ENCODE results near the gene XRCC5. TPM values are rescaled to one million over a fixed set of nuclear protein-coding genes. Genes with fewer than 3 reads are reported as not detected.

The XRCC5 gene
- total RNA-seq, 1 experiment from 2014 or later = 424 TPM

DNA sequence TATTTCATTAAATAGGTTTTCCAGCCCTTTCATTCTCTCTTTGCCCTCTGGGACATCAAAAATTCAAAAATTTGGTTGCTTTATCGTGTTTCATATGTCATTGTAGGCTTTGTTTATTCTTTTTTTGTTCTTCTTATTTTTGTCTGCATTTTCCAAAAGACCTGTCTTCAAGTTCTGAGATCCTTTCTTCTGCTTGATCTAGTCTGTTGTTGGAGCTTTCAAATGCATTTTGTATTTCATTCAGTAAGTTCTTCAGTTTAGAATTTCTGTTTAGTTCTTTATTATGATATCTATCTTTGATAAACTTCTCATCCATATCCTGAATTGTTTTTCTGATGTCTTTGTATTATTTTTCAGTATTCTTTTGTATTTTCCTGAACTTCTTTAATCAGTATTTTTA is 123.6 kb downstream of the XRCC5 start:
- intact Hi-C loops (cut with micrococcal nuclease) = no loop called here
- ChIA-PET POLR2A (no interaction called here), CTCF (no interaction called here), RAD21 (ENCODE audit: low non-redundant PET in 1 of 2, low total read pairs in 2 of 2, uncharacterized antibody in 2 of 2, unreplicated experiment in 2 of 2) (no interaction called here)
- TF ChIP-seq ATF3 (IDR thresholded peaks at IDR 0.05) = no peak
- TF ChIP-seq POLR2A (IDR thresholded peaks at IDR 0.05; ENCODE audit: borderline replicate concordance, extremely low read depth, insufficient read depth, insufficient read length) = no peak
- TF ChIP-seq MAX (IDR thresholded peaks at IDR 0.05) = no peak
- TF ChIP-seq SRF (IDR thresholded peaks at IDR 0.05; ENCODE audit: low read depth) = no peak
- no peak for TF ChIP-seq JUND (IDR thresholded peaks at IDR 0.05)
- no peak for TF ChIP-seq POLR2AphosphoS5 (IDR thresholded peaks at IDR 0.05; ENCODE audit: low read depth, low read length)
- TF ChIP-seq EZH2phosphoT487 (IDR thresholded peaks at IDR 0.05; ENCODE audit: borderline replicate concordance) = no peak
- no peak for TF ChIP-seq TCF7L2 (IDR thresholded peaks at IDR 0.05; ENCODE audit: borderline replicate concordance, extremely low read depth, insufficient read depth, insufficient read length)
- no peak for TF ChIP-seq REST (IDR thresholded peaks at IDR 0.05; ENCODE audit: low read depth)
- no peak for TF ChIP-seq SP1 (IDR thresholded peaks at IDR 0.05; ENCODE audit: low read depth)
- no peak for TF ChIP-seq ZBTB33 (IDR thresholded peaks at IDR 0.05; ENCODE audit: extremely low read depth, insufficient replicate concordance, low read length)
- TF ChIP-seq ZFX (IDR thresholded peaks at IDR 0.05) = no peak
- no peak for TF ChIP-seq SIN3A (IDR thresholded peaks at IDR 0.05; ENCODE audit: low read depth)
- TF ChIP-seq, protein P1, sequence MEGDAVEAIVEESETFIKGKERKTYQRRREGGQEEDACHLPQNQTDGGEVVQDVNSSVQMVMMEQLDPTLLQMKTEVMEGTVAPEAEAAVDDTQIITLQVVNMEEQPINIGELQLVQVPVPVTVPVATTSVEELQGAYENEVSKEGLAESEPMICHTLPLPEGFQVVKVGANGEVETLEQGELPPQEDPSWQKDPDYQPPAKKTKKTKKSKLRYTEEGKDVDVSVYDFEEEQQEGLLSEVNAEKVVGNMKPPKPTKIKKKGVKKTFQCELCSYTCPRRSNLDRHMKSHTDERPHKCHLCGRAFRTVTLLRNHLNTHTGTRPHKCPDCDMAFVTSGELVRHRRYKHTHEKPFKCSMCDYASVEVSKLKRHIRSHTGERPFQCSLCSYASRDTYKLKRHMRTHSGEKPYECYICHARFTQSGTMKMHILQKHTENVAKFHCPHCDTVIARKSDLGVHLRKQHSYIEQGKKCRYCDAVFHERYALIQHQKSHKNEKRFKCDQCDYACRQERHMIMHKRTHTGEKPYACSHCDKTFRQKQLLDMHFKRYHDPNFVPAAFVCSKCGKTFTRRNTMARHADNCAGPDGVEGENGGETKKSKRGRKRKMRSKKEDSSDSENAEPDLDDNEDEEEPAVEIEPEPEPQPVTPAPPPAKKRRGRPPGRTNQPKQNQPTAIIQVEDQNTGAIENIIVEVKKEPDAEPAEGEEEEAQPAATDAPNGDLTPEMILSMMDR (IDR thresholded peaks at IDR 0.05 in 2 of 3, conservative IDR thresholded peaks at IDR 0.05 in 1 of 3; ENCODE audit: borderline replicate concordance in 1 of 3, insufficient read depth in 1 of 3, low read depth in 2 of 3, low read length in 2 of 3) = no peak
- TF ChIP-seq YY1 (IDR thresholded peaks at IDR 0.05; ENCODE audit: extremely low read depth, insufficient replicate concordance, low read depth, low read length) = no peak
- no peak for TF ChIP-seq EZH2 (IDR thresholded peaks at IDR 0.05)
- no peak for TF ChIP-seq RAD21 (IDR thresholded peaks at IDR 0.05; ENCODE audit: low read depth)
- no peaks in the 10 kb centered on the region for H3K36me3 ChIP-seq (ENCODE audit: control insufficient read depth in 1 of 2, insufficient read depth in 2 of 2, low read length in 2 of 2)
- H3K4me3 ChIP-seq (replicated peaks in 1 of 2; ENCODE audit: low read depth in 1 of 2, low read length in 2 of 2) = no peak overlapping the region
- H3K4me2 ChIP-seq (ENCODE audit: low read length) = no peak overlapping the region
- no peaks in the 10 kb centered on the region for H4K20me1 ChIP-seq (ENCODE audit: insufficient read depth)
- no peaks in the 10 kb centered on the region for H3K4me1 ChIP-seq (ENCODE audit: control insufficient read depth in 1 of 2, insufficient read depth in 2 of 2, low read length in 2 of 2)
- no peak overlapping the region for H3K27ac ChIP-seq (ENCODE audit: low read depth, low read length)
- H3K9ac ChIP-seq (ENCODE audit: low read length) = no peak overlapping the region
- H3K79me2 ChIP-seq (ENCODE audit: insufficient read depth, low read length) = no peaks in the 10 kb centered on the region
- H3K27me3 ChIP-seq (ENCODE audit: insufficient read depth, low read length) = no peaks in the 10 kb centered on the region
- no peaks in the 10 kb centered on the region for H3K9me2 ChIP-seq (ENCODE audit: insufficient read depth)
- no peaks in the 10 kb centered on the region; a peak in 2 of 4 replicates for H3K9me3 ChIP-seq (ENCODE audit: control insufficient read depth in 1 of 2, insufficient read depth in 1 of 2, low read depth in 1 of 2, low read length in 2 of 2)
- no peak overlapping the region for H2AFZ ChIP-seq (ENCODE audit: low read depth, low read length, poor library complexity, severe bottlenecking)
- DNase-seq (ENCODE audit: low read depth, low spot score) = no peak
- BruUV-seq (replicated peaks) = no TSS peak
- ATAC-seq = no peak

Data from HCT116 (cell line).